Ishikawa (cell line): Measurements from ENCODE around the gene ARHGEF28.

ENCODE experiments used
- CEBPB ChIP-seq: IDR thresholded peaks from 2 replicates; pipeline ENCODE4 v1.6.1; 2012
- CREB1 ChIP-seq: IDR thresholded peaks from 2 replicates; pipeline ENCODE4 v1.6.1; 2012; ENCODE audit warnings: low read depth
- EP300 ChIP-seq: IDR thresholded peaks from 2 replicates; pipeline ENCODE4 v1.6.1; 2012; ENCODE audit warnings: borderline replicate concordance
- FOXM1 ChIP-seq: IDR thresholded peaks from 2 replicates; pipeline ENCODE4 v1.6.1; 2012; ENCODE audit warnings: low read depth, borderline replicate concordance
- RAD21 ChIP-seq: IDR thresholded peaks from 2 replicates; pipeline ENCODE4 v1.6.1; 2012; ENCODE audit warnings: low read depth
- TAF1 ChIP-seq: IDR thresholded peaks from 2 replicates; pipeline ENCODE4 v1.6.1; 2012; ENCODE audit warnings: low read depth, mild to moderate bottlenecking
- TCF12 ChIP-seq: IDR thresholded peaks from 2 replicates; pipeline ENCODE4 v1.6.1; 2012; ENCODE audit warnings: low read depth
- TEAD4 ChIP-seq: IDR thresholded peaks from 2 replicates; pipeline ENCODE4 v1.6.1; 2012
- TF ChIP-seq, protein P1 (sequence below): IDR thresholded peaks from 2 replicates; pipeline ENCODE4 v1.6.1; 2012; ENCODE audit warnings: low read depth, mild to moderate bottlenecking
- TF ChIP-seq, protein P2 (sequence below): IDR thresholded peaks from 2 replicates; pipeline ENCODE4 v1.6.1; 2012

DNA sequence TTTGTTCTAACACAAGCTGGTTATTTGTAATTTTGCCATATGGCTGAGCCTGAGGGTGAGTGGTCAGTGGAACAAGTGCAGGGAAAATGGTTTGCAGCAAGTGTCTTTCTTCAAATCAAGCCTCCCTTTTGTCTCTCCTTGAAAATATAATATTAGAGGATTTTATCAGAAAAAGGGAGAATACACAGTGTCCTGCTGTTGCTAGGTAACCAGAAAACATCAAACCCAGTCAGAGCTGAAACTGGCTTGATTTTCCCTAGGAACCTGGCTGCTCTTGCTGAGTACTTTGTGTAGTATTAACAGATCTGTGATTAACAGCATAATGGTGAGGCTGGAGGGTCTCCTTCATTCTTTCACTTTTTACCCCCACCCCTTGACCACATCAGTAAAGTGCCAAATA is 314.0 kb downstream of the ARHGEF28 start:
- TF ChIP-seq TEAD4 (no peak), CEBPB (no peak), RAD21 (no peak), EP300 (no peak), TAF1 (no peak), TCF12 (no peak), FOXM1 (no peak), CREB1 (no peak)
- TF ChIP-seq, protein P1, sequence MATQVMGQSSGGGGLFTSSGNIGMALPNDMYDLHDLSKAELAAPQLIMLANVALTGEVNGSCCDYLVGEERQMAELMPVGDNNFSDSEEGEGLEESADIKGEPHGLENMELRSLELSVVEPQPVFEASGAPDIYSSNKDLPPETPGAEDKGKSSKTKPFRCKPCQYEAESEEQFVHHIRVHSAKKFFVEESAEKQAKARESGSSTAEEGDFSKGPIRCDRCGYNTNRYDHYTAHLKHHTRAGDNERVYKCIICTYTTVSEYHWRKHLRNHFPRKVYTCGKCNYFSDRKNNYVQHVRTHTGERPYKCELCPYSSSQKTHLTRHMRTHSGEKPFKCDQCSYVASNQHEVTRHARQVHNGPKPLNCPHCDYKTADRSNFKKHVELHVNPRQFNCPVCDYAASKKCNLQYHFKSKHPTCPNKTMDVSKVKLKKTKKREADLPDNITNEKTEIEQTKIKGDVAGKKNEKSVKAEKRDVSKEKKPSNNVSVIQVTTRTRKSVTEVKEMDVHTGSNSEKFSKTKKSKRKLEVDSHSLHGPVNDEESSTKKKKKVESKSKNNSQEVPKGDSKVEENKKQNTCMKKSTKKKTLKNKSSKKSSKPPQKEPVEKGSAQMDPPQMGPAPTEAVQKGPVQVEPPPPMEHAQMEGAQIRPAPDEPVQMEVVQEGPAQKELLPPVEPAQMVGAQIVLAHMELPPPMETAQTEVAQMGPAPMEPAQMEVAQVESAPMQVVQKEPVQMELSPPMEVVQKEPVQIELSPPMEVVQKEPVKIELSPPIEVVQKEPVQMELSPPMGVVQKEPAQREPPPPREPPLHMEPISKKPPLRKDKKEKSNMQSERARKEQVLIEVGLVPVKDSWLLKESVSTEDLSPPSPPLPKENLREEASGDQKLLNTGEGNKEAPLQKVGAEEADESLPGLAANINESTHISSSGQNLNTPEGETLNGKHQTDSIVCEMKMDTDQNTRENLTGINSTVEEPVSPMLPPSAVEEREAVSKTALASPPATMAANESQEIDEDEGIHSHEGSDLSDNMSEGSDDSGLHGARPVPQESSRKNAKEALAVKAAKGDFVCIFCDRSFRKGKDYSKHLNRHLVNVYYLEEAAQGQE, result no peak
- TF ChIP-seq, protein P2, sequence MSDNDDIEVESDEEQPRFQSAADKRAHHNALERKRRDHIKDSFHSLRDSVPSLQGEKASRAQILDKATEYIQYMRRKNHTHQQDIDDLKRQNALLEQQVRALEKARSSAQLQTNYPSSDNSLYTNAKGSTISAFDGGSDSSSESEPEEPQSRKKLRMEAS, result no peak
